NCI-H524 treated with DMSO at 0.1 percent for 48 hours (cell line): Measurements from ENCODE around the gene FOXP4.
A peak's percentile ranks its signal among the peaks of the same experiment; 100 is the strongest.

Experiments
- DNase-seq: peaks from one replicate; lab custom pipeline; 2025; lab: John Stamatoyannopoulos, UW

Gene FOXP4

GRCh38 chr6:41626022-41626421 is 79.8 kb downstream of the FOXP4 start:
- no peak for DNase-seq

- DNase-seq = no peak
Observed at GRCh38 chr6:41626917-41627316, 80.7 kb downstream of the FOXP4 start.

- DNase-seq = no peak
Observed at GRCh38 chr6:41629128-41629527, 82.9 kb downstream of the FOXP4 start.

DNA sequence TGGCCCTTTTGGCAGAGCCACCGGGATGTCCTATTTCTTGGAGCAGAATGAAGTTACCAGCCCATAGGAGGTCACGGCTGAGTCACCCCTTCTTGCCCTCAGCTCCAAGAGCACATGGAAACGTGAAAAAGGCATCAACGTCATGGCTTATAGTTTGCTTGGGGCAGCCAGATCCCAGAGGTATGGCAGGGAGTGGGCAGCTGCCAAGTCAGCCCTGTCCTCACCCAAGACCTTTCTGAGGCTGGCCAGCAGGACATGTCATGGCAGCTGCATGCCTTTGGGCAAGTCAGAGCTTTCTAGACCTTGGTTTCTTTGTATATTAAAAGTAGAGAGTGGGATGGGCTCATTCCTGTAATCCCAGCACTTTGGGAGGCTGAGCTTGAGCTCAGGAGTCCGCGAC is 83.9 kb downstream of the FOXP4 start:
- DNase-seq = no peak

- DNase-seq = no peak
Observed at GRCh38 chr6:41630946-41631345, 84.8 kb downstream of the FOXP4 start.

GRCh38 chr6:41633056-41633634 is 87.0 kb downstream of the FOXP4 start:
- DNase-seq = no peak

GRCh38 chr6:41634657-41635056 is 88.5 kb downstream of the FOXP4 start:
- no peak for DNase-seq

DNA sequence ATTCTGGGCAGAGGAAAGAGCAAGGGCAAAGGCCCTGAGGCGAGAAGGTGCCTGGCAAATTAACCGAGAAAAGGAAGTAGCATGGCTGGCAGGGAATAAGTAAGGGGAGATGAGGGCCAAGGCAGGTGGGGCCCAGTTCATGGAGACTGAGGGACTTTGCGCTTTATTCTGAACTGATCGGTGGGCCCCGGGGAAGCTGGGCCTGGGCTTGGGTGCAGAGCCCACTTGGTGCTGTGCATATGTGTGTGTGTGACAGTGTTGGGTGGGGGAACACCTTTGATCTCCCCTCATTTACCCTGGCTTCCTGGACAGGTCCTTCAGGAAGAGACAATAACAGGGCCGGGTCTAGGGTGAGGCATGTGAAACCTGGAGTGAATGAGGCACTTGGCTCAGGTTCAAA is 89.2 kb downstream of the FOXP4 start:
- DNase-seq = no peak

GRCh38 chr6:41636833-41637193 is 90.6 kb downstream of the FOXP4 start:
- DNase-seq = no peak

GRCh38 chr6:41637194-41638001 is 91.2 kb downstream of the FOXP4 start:
- DNase-seq = no peak

DNA sequence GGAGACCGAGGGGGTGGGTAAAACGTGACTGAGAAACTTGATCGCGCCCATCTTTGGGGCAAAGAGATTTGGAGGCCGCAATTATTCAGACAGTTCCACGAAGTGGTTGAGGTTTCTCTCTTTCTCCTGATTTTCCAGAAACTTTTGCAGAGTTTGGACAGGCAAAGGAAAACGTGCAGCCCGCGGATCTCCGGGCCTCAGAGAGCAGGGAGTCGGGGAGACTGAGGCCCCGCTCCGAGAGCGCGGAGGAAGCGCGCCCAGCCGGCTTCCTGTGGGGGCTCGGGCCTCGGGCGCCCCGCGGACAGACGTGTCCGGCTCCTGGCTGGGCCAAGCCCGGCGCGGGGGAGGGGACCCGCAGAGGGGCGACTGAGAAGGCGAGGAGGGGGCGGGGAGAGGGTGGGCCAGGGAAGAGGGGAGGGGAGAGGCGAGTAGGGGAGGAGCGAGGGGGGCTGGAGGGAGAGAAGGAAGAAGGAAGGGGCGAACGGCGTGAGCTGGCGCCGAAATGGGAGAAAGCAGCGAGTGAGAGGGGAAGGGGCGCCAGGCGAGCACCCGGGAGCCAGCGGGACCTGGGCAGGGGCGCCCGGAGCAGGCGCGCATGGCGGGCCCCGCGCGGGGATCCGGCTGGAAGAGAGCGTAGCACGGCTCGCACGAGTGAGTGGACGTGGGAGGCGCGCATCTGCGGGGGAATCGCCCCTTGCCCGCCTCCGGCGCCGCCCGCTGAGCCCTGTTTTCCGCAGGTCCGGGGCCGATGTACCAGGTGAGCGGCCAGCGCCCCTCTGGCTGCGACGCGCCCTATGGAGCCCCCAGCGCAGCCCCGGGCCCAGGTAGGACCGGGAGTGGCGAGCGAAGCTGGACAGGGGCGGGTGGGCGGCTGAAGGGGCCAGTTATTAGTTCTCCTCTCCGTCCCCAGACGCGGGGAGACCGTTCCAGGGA is 92.1 kb downstream of the FOXP4 start, which contains the start of gene MDFI:
Gene MDFI, plus strand, starts transcription at position 467 of the 933 bp plus-strand sequence. Its CDS starts 282 bp downstream, at position 749.
- no peak for DNase-seq

GRCh38 chr6:41638935-41639808 is 93.0 kb downstream of the FOXP4 start:
- DNase-seq = no peak

DNA sequence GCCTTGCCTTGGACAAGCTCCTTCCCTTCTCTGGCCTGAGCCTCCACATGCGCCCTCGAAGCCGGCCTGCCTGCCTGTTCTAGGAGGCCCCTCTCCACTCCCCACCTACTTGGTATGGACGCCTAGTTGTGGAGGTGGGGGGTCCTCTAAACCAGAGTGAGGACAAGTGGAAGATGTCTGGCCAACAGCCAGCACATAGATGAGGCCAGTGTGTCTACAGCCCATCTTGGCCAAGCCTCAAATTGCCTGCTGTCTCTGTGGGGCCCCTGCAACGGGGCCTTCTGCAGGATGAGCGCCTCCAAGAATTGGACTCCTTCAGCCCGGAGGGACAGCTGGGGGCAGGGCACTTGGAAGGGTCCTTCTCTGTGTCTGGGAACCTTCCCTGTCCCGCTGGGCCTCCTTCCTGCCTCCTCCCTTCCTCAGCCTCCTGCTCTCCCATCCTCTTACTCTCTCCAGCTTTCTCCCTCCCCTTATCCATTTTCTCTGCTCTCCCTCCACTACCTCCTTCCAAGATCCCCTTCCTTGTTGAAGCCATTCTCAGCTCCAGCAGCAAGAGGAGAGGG is 93.7 kb downstream of the FOXP4 start:
- DNase-seq = no peak

GRCh38 chr6:41640426-41640825 is 94.2 kb downstream of the FOXP4 start:
- DNase-seq = no peak

GRCh38 chr6:41641352-41641925 is 95.3 kb downstream of the FOXP4 start:
- no peak for DNase-seq

DNA sequence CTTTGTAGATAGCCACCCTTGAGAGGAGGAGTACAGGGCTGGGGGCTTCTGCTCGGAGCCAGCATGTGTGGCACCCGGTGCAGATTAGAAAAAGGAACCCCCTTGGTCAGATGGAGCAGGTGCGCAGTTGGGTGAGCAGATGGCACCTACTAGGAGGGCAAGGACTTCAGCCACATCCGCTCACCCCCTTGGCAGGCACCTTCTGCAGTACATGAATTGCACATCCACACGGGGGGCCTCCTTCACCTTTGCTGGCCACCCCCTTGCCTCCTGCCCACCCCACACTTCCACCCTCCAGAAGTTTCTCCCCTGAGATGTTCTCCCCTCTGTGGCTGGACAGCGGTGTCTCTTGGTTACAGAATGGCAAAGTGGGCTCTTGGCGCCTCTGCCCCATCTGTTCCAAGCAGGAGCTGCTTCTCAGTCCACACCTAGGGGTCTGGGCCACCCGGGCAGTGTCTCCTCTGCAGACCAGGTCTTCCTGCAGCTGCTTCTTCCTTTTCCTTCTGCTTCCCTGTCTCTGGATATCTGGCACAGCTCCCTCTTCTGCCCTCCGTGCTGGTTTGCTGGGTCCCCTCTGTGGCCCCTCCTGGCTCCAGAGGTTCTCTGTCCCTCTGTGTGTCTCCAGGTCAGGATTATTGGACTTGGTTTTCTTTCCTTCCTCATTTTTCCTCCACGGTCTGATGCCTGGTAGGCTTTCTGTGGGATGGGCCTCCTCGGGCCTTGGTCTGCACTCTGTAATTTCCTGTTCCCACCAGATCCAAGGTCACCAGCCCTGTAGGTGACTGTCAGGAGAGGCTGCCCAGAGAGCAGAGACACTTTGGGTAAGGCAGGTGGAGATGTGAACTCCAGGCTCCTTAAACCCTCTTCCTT is 96.1 kb downstream of the FOXP4 start:
- DNase-seq = peak; percentile 51

GRCh38 chr6:41642960-41643898 is 97.0 kb downstream of the FOXP4 start:
- DNase-seq = no peak

DNA sequence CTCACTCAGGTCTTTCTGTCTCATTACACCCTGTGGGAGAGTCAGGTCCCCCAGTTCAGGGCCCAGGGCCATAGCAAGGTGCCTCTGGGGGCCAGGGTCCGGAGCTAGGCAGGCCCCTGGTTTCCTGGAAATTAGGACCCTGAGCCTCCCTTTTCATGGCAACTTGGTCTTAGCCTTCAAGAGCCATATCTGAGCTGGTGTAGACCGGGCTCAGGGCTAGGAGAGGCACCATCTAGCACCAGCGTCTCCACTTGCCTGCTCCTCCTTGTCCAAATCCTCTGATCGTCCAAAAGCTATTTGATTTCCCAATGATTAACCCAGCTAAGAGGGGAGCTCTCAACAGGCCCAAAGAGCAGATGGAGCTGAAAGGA is 97.7 kb downstream of the FOXP4 start:
- DNase-seq = no peak
